Ishikawa (cell line): ENCODE measurements around the gene AP5B1.
A peak's percentile ranks its signal among the peaks of the same experiment; 100 is the strongest.

Experiments used
- CEBPB ChIP-seq: IDR thresholded peaks from 2 replicates; pipeline ENCODE4 v1.6.1; 2012
- CREB1 ChIP-seq: IDR thresholded peaks from 2 replicates; pipeline ENCODE4 v1.6.1; 2012; ENCODE audit warnings: low read depth
- EGR1 ChIP-seq: IDR thresholded peaks from 2 replicates; pipeline ENCODE4 v1.6.1; 2012
- EP300 ChIP-seq: IDR thresholded peaks from 2 replicates; pipeline ENCODE4 v1.6.1; 2012; ENCODE audit warnings: borderline replicate concordance
- FOXM1 ChIP-seq: IDR thresholded peaks from 2 replicates; pipeline ENCODE4 v1.6.1; 2012; ENCODE audit warnings: low read depth, borderline replicate concordance
- NFIC ChIP-seq: IDR thresholded peaks from 2 replicates; pipeline ENCODE4 v1.6.1; 2012
- RAD21 ChIP-seq: IDR thresholded peaks from 2 replicates; pipeline ENCODE4 v1.6.1; 2012; ENCODE audit warnings: low read depth
- TAF1 ChIP-seq: IDR thresholded peaks from 2 replicates; pipeline ENCODE4 v1.6.1; 2012; ENCODE audit warnings: low read depth, mild to moderate bottlenecking
- TCF12 ChIP-seq: IDR thresholded peaks from 2 replicates; pipeline ENCODE4 v1.6.1; 2012; ENCODE audit warnings: low read depth
- TEAD4 ChIP-seq: IDR thresholded peaks from 2 replicates; pipeline ENCODE4 v1.6.1; 2012
- YY1 ChIP-seq: IDR thresholded peaks from 2 replicates; pipeline ENCODE4 v1.6.1; 2012; ENCODE audit warnings: low read depth
- ZBTB7A ChIP-seq: IDR thresholded peaks from 2 replicates; pipeline ENCODE4 v1.6.1; 2012; ENCODE audit warnings: low read depth
- TF ChIP-seq, protein P1 (sequence below): IDR thresholded peaks from 2 replicates; pipeline ENCODE4 v1.6.1; 2012
- TF ChIP-seq, protein P2 (sequence below): IDR thresholded peaks from 2 replicates; pipeline ENCODE4 v1.6.1; 2012; ENCODE audit warnings: low read depth, mild to moderate bottlenecking
- TF ChIP-seq, protein P3 (sequence below): IDR thresholded peaks from 2 replicates; pipeline ENCODE4 v1.6.1; 2012

Gene AP5B1, protein sequence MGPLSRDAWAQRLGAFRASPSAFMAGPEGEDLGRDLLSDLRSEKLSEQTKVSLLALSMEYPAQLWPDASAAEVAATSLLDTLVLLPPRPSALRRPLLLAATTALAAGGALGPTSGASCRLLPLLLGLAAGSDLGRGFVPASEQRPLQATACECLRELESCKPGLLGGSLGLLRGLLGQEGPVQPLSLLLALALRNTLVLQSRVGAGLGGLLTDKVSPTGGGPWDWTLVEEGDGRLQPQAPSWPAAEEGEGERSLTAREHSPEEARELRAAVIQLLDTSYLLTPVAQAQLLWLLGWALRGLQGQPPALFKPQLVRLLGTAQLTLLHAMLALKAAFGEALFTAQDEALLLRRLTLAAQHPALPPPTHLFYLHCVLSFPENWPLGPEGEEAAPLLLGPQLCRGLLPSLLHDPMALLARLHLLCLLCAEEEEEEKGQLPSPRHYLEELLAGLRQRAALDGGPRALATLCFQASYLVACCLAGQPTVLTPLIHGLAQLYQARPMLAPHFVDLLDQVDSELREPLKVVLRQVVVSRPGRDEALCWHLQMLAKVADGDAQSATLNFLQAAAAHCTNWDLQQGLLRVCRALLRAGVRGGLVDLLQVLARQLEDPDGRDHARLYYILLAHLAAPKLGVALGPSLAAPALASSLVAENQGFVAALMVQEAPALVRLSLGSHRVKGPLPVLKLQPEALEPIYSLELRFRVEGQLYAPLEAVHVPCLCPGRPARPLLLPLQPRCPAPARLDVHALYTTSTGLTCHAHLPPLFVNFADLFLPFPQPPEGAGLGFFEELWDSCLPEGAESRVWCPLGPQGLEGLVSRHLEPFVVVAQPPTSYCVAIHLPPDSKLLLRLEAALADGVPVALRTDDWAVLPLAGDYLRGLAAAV

DNA sequence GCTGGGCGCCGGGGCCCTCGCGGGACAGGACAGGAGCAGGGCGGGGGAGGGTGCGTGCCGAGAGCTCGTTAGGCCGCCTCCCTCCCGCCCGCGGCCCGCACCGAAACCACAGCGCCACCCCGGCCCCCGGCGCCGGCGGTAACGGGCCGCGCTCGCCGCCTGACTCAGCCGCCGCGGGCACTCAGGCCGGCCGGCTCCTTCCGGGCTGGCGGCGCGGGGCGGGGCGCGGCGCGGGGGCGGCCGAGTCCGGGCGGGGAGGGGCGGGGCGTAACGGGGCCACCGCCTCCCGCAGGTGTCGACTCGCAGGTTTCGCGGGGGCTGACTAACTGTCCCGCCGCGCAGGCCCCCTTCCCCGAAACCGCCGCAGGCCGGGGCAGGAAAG is at the start of gene AP5B1:
Gene AP5B1 (minus strand): TSS at position 207 of the 382 bp plus-strand sequence. CDS start 385 bp downstream, outside the sequence.
- TF ChIP-seq ZBTB7A (no peak), EGR1 (0 out of 2 replicates have a peak, but pooled peaks have one; percentile 28)

DNA sequence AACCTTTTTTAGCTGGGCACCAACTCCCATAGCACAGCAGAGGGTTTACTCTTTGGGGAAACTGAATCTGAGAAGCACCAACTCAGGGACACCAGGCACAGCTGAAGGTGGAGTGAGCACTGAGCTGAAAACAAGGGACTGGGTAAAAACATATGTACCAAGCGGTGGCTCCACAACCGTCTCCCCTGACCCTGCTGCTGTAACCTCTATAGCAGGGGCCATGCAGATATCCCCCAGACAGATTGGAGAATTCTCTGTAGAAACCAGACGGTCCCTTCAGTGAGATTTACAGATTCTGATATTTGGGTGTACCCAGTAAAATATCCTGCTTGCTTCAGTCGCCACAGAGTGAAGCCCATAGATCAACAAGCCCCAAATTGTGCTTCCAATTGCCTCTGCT is 48.7 kb upstream of the AP5B1 start:
- TF ChIP-seq, protein P1, sequence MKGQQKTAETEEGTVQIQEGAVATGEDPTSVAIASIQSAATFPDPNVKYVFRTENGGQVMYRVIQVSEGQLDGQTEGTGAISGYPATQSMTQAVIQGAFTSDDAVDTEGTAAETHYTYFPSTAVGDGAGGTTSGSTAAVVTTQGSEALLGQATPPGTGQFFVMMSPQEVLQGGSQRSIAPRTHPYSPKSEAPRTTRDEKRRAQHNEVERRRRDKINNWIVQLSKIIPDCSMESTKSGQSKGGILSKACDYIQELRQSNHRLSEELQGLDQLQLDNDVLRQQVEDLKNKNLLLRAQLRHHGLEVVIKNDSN, result no peak
- TF ChIP-seq TEAD4 (no peak), NFIC (no peak), ZBTB7A (no peak), YY1 (no peak), TCF12 (no peak), CEBPB (no peak), FOXM1 (no peak), RAD21 (no peak), CREB1 (no peak), TAF1 (no peak), EGR1 (no peak), EP300 (no peak)
- TF ChIP-seq, protein P2, sequence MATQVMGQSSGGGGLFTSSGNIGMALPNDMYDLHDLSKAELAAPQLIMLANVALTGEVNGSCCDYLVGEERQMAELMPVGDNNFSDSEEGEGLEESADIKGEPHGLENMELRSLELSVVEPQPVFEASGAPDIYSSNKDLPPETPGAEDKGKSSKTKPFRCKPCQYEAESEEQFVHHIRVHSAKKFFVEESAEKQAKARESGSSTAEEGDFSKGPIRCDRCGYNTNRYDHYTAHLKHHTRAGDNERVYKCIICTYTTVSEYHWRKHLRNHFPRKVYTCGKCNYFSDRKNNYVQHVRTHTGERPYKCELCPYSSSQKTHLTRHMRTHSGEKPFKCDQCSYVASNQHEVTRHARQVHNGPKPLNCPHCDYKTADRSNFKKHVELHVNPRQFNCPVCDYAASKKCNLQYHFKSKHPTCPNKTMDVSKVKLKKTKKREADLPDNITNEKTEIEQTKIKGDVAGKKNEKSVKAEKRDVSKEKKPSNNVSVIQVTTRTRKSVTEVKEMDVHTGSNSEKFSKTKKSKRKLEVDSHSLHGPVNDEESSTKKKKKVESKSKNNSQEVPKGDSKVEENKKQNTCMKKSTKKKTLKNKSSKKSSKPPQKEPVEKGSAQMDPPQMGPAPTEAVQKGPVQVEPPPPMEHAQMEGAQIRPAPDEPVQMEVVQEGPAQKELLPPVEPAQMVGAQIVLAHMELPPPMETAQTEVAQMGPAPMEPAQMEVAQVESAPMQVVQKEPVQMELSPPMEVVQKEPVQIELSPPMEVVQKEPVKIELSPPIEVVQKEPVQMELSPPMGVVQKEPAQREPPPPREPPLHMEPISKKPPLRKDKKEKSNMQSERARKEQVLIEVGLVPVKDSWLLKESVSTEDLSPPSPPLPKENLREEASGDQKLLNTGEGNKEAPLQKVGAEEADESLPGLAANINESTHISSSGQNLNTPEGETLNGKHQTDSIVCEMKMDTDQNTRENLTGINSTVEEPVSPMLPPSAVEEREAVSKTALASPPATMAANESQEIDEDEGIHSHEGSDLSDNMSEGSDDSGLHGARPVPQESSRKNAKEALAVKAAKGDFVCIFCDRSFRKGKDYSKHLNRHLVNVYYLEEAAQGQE, result no peak
- TF ChIP-seq, protein P3, sequence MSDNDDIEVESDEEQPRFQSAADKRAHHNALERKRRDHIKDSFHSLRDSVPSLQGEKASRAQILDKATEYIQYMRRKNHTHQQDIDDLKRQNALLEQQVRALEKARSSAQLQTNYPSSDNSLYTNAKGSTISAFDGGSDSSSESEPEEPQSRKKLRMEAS, result no peak

DNA sequence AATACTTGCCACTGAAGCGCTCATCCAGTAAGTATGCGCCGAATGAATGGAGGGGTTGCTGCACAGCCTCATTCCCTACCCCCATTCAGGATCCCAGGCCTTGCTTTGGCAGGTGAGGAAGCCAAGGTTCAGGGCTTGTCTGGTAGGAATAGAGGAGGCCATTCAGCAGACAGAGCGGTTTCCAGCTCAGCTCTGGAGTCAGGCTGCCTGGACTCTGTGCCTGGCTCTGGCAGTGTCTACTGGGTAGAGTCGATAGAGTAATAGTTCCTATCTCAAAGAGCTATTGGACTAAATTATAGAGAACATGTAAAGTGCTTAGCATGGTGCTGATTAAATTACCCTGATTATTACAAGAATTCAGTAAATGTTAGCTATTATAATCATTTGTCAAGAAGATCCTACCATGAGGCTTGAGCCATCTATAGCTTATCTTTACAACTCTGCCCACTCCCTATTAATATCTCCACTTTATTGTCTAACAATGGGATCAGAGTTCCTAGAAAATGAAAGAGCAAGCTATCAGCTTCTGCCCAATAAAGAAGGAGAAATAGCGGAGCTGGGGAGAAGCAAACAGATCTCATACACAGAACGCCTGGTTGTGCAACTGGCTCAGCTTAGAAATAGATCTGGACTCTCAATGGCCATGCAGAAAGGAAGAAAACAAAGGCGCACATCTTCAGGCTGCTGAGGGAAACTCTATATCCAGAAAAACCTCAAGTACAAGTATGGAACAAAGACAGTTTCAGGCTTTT is 46.4 kb upstream of the AP5B1 start:
- TF ChIP-seq ZBTB7A (no peak), TAF1 (no peak), CEBPB (no peak), EP300 (no peak), NFIC (no peak), FOXM1 (no peak), CREB1 (no peak), TCF12 (no peak), YY1 (no peak), TEAD4 (no peak)
- TF ChIP-seq, protein P3, result no peak
- TF ChIP-seq, protein P1, result no peak
- TF ChIP-seq, protein P2, result no peak

DNA sequence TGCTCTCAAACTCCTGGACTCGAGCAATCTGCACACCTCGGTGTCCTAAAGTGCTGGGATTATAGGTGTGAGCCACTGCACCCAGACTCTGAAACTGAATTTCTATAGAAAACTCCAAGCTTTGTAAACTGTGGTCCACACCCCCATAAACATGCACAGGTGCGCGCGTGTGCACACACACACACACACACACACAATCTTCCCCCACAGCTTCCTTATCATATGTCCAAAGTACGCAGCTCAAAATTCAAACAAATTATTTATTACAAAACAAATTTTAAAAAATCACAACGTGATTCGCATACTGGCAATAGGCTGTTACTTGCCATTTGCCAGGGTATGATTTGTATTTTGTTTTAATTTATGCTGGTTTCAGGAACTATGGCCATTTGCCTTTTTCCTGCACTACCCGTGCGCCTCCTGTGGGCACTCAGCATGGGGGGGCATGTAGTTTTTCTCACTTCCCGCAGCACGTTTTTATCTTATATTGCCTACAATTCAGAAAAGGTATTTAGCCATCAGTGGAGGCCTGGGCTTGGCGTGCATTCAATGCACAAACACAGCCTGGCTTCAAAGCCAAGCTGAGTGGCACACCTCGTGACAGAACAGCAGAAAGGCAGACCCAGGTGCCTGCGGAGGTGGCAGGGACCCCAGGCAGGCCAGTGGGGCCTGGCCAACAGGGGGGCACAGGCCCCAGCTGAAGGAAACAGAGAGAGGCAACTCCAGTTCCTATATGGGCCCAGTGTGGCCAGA is 42.2 kb upstream of the AP5B1 start:
- no peak for TF ChIP-seq CREB1

DNA sequence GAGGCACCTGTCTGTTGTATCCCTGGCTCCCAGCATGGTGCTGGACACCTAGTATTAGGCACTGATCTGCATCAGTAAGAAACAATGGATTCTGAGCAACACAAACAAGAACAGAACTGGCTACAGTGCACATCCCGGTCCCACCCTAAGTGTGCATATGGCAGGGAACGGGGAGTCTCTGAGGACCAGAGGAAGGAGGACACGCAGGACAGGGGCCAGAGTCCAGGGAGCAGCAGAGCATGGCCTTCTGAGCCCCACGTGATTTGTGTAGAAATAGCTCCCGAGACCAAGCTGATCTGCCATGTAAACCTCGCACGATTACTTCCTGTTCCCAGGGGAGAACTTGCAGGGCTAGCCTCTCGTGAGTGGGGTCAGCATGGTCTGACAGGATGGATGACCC is 40.3 kb upstream of the AP5B1 start:
- TF ChIP-seq, protein P2, result no peak
- TF ChIP-seq CEBPB (no peak), EGR1 (no peak), NFIC (no peak), EP300 (no peak), TEAD4 (no peak), CREB1 (no peak), ZBTB7A (no peak), TAF1 (no peak), TCF12 (no peak), FOXM1 (no peak), YY1 (no peak), RAD21 (no peak)
- TF ChIP-seq, protein P3, result no peak
- TF ChIP-seq, protein P1, result no peak
